Endothelial cell of umbilical vein (primary cell): ENCODE data around the gene ZNF423. TPM values are rescaled to one million over a fixed set of nuclear protein-coding genes. Genes with fewer than 3 reads are reported as not detected.

ENCODE experiments used
- BruUV-seq: library from RNA; stranded (reverse); fragments of 400-500 nt; replicated peaks from 2 replicates; lab custom pipeline; 2021; lab: Mats Ljungman, UMichigan
- CTCF ChIA-PET: fragments of 300-600, 350-600 bp; sonication (Branson Sonifier 250); formaldehyde crosslinking; loops from one replicate; lab custom pipeline; 2021; ENCODE audit warnings: antibody characterized with exemption, inconsistent platforms; lab: Charles Lee
- POLR2A ChIA-PET: fragments of 300-600, 350-600 bp; sonication (Branson Sonifier 250); formaldehyde crosslinking; loops from one replicate; lab custom pipeline; 2021; ENCODE audit warnings: antibody characterized with exemption, inconsistent platforms; lab: Charles Lee
- DNase-seq: peaks from one replicate; pipeline ENCODE4 v3.0.0-alpha.2; 2011; ENCODE audit warnings: low read depth, low spot score
- FAIRE-seq: peaks from 2 replicates; lab custom pipeline; 2011; peaks lifted over from hg19 to GRCh38; lab: Jason Lieb, UNC
- H2AFZ ChIP-seq: 2 replicates; pipeline ENCODE4 v1.6.0; 2012; ENCODE audit warnings: low read depth, low read length, control low read depth, inconsistent platforms
- H3K27ac ChIP-seq: 2 replicates; pipeline ENCODE4 v1.5.1; 2011; ENCODE audit warnings: low read depth, mild to moderate bottlenecking, control low read depth, low read length, moderate library complexity; ENCODE audit not compliant: insufficient read depth
- H3K27me3 ChIP-seq, 2 experiments: 2 replicates each; pipeline versions ENCODE4 v1.6.0 to v1.6.1; 2011; ENCODE audit warnings: low read length in 2 of 2, mixed read lengths in 1 of 2; ENCODE audit not compliant: control insufficient read depth in 2 of 2, insufficient read depth in 2 of 2
- H3K36me3 ChIP-seq, 2 experiments: 2 replicates in 1 of 2; 3 replicates in 1 of 2; pipeline ENCODE4 v1.5.1; 2011; ENCODE audit warnings: low read length in 2 of 2, mild to moderate bottlenecking in 1 of 2, moderate library complexity in 1 of 2; ENCODE audit not compliant: control insufficient read depth in 2 of 2, insufficient read depth in 2 of 2; ENCODE audit errors: extremely low read depth in 1 of 2
- H3K4me1 ChIP-seq: 3 replicates; pipeline ENCODE4 v1.5.1; 2011; ENCODE audit warnings: mild to moderate bottlenecking, low read length; ENCODE audit not compliant: control insufficient read depth, insufficient read depth; ENCODE audit errors: extremely low read depth
- H3K4me2 ChIP-seq: 2 replicates; pipeline ENCODE4 v1.6.1; 2011; ENCODE audit warnings: low read length, control low read depth, mixed read lengths; ENCODE audit not compliant: insufficient read depth
- H3K4me3 ChIP-seq, 3 experiments: fragments of 200-600 bp in 1 of 3; sonication (generic), shearing (Covaris generic) in 1 of 3; replicated peaks in 1 of 3; 2 replicates each; pipeline ENCODE4 v1.5.1; 2011 to 2016; ENCODE audit warnings: control low read depth in 3 of 3, low read length in 3 of 3, mild to moderate bottlenecking in 2 of 3, inconsistent platforms in 1 of 3, low read depth in 1 of 3, moderate library complexity in 1 of 3; ENCODE audit not compliant: insufficient read depth in 1 of 3
- H3K79me2 ChIP-seq: 2 replicates; pipeline ENCODE4 v1.6.0; 2012; ENCODE audit warnings: low read length, inconsistent platforms; ENCODE audit not compliant: control insufficient read depth, insufficient read depth
- H3K9ac ChIP-seq: replicated peaks from 2 replicates; pipeline ENCODE3; 2011; ENCODE audit warnings: low read length, control low read depth; ENCODE audit not compliant: insufficient read depth; ENCODE audit errors: extremely low read depth
- H3K9me1 ChIP-seq: replicated peaks from 3 replicates; pipeline ENCODE4 v1.6.0; 2011; ENCODE audit warnings: mild to moderate bottlenecking, low read length; ENCODE audit not compliant: control insufficient read depth, insufficient read depth; ENCODE audit errors: extremely low read depth
- H3K9me3 ChIP-seq: replicated peaks from 2 replicates; pipeline ENCODE4 v1.5.1; 2012; ENCODE audit warnings: low read length, inconsistent platforms; ENCODE audit not compliant: control insufficient read depth, insufficient read depth
- H4K20me1 ChIP-seq: replicated peaks from 2 replicates; pipeline ENCODE3; 2011; ENCODE audit warnings: mild to moderate bottlenecking, low read length; ENCODE audit not compliant: control insufficient read depth, insufficient read depth; ENCODE audit errors: extremely low read depth
- EZH2 ChIP-seq: IDR thresholded peaks from 2 replicates; pipeline ENCODE4 v1.6.1; 2012; ENCODE audit warnings: borderline replicate concordance, low read depth, mild to moderate bottlenecking, moderate library complexity, low read length, inconsistent platforms; ENCODE audit not compliant: severe bottlenecking
- FOS ChIP-seq: IDR thresholded peaks from 2 replicates; pipeline ENCODE4 v1.6.1; 2011; ENCODE audit warnings: mild to moderate bottlenecking, low read length, moderate library complexity, borderline replicate concordance; ENCODE audit not compliant: insufficient read depth
- GATA2 ChIP-seq: IDR thresholded peaks from 2 replicates; pipeline ENCODE4 v1.7.0; 2011; ENCODE audit warnings: low read depth, mild to moderate bottlenecking, moderate library complexity, mixed read lengths, low read length; ENCODE audit not compliant: insufficient read length, insufficient read depth
- JUN ChIP-seq: IDR thresholded peaks from 2 replicates; pipeline ENCODE4 v1.6.1; 2011; ENCODE audit warnings: borderline replicate concordance, low read depth; ENCODE audit not compliant: insufficient read length, insufficient read depth
- MAX ChIP-seq: IDR thresholded peaks from 2 replicates; pipeline ENCODE4 v1.6.1; 2011; ENCODE audit not compliant: insufficient read depth, insufficient read length
- MYC ChIP-seq: IDR thresholded peaks from one replicate; pipeline ENCODE4 v1.6.1; 2011; ENCODE audit warnings: mild to moderate bottlenecking, low read depth, low read length
- POLR2A ChIP-seq: IDR thresholded peaks from 2 replicates; pipeline ENCODE4 v1.6.1; 2012; ENCODE audit warnings: low read depth, mild to moderate bottlenecking, control low read depth, low read length
- POLR2AphosphoS5 ChIP-seq: IDR thresholded peaks from 2 replicates; pipeline ENCODE4 v1.6.1; 2012; ENCODE audit warnings: low read depth, mild to moderate bottlenecking, control low read depth, low read length, moderate library complexity; ENCODE audit not compliant: insufficient read depth
- dilution Hi-C: fragments of 300-500 bp; cut with MboI; formaldehyde crosslinking; loops from one replicate; pipeline ENCODE4 v1.15.0; 2019; ENCODE audit warnings: low sequenced_read_pairs; ENCODE audit not compliant: extremely low pct_ligation_motif_present
- intact Hi-C: fragments of 100-400 bp; cut with micrococcal nuclease; formaldehyde crosslinking; loops from one replicate; pipeline ENCODE4 v1.10.0; 2022
- polyA plus RNA-seq, 4 experiments: library from polyadenylated mRNA; depleted of rRNA in 3 of 4; stranded (reverse) in 3 of 4; unstranded in 1 of 4; fragments of >200 nt; gene quantifications; 2 replicates each; pipeline versions ENCODE4 v1.2.1 to v1.2.3, GENCODE V29; 2011 to 2012; ENCODE audit warnings: missing spikeins in 1 of 4
- total RNA-seq: library from RNA; stranded (reverse); gene quantifications from 2 replicates; pipeline ENCODE4 v1.2.3, GENCODE V29; 2021
- TF ChIP-seq, protein P1 (sequence below), 2 donors: IDR thresholded peaks; 1 replicate in 1 of 2; 2 replicates in 1 of 2; pipeline ENCODE4 v1.5.1; 2011; ENCODE audit warnings: low read length in 2 of 2, mild to moderate bottlenecking in 2 of 2, moderate library complexity in 2 of 2, control low read depth in 1 of 2, inconsistent platforms in 1 of 2, low read depth in 1 of 2; ENCODE audit not compliant: insufficient read depth in 1 of 2; ENCODE audit errors: extremely low read depth in 1 of 2

Gene ZNF423
- total and polyA plus RNA-seq, 2 donors (not counting 3 experiments of a cell fraction or from before 2014, with no cell fraction given): 2.2 to 8.1 TPM

DNA sequence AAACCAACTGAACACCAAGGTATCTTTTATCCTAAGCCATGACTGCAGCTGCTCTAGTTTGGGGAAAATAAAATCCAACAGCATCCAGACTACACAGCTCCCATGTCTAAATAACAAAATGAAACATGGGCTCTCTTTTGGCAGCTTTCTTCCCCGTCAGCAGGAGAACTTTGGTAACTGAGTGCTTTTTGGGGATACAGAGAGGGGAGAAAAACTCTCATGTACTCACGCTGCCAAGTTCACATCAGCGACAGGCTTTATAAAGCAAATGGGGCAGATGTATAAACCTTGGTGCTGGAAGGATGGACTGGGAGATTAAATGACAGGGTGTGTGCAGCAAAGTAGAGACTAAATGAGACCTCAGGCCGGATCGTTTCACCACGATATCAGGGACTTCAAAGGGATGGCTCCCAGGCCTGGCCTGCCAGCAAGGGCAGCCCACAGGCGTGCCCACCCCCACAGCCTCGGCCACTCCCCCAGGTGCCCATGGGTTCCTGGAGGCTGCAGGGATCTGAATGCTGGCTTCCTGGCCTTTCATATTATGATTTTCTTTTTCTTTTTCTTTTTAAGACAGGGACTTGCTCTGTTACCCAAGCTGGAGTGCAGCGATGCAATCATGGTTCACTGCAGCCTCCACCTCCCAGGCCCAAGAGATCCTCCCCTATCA lies 174.6 kb downstream of the ZNF423 start:
- CTCF ChIA-PET: no interaction called here
- TF ChIP-seq GATA2: no peak
- TF ChIP-seq FOS: no peak
- TF ChIP-seq EZH2: no peak
- no peak for TF ChIP-seq POLR2AphosphoS5
- no peak for TF ChIP-seq JUN
- TF ChIP-seq, protein P1, sequence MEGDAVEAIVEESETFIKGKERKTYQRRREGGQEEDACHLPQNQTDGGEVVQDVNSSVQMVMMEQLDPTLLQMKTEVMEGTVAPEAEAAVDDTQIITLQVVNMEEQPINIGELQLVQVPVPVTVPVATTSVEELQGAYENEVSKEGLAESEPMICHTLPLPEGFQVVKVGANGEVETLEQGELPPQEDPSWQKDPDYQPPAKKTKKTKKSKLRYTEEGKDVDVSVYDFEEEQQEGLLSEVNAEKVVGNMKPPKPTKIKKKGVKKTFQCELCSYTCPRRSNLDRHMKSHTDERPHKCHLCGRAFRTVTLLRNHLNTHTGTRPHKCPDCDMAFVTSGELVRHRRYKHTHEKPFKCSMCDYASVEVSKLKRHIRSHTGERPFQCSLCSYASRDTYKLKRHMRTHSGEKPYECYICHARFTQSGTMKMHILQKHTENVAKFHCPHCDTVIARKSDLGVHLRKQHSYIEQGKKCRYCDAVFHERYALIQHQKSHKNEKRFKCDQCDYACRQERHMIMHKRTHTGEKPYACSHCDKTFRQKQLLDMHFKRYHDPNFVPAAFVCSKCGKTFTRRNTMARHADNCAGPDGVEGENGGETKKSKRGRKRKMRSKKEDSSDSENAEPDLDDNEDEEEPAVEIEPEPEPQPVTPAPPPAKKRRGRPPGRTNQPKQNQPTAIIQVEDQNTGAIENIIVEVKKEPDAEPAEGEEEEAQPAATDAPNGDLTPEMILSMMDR (IDR thresholded peaks at IDR 0.05; ENCODE audit: extremely low read depth in 1 of 2, insufficient read depth in 1 of 2, low read depth in 1 of 2, low read length in 2 of 2): no peak
- TF ChIP-seq MAX: no peak
- no peak for TF ChIP-seq POLR2A
- no peak for TF ChIP-seq MYC
- dilution Hi-C loops (no loop called here), intact Hi-C loops (no loop called here)
- Histone ChIP-seq H3K27ac (no peak overlapping the region), H2AFZ (no peak overlapping the region), H3K9me1 (no peaks in the 10 kb centered on the region), H3K79me2 (no peaks in the 10 kb centered on the region), H3K4me1 (no peaks in the 10 kb centered on the region), H4K20me1 (no peaks in the 10 kb centered on the region), H3K4me3 (no peak overlapping the region), H3K4me2 (no peak overlapping the region), H3K9me3 (no peaks in the 10 kb centered on the region), H3K9ac (no peak overlapping the region), H3K36me3 (no peaks in the 10 kb centered on the region), H3K27me3 (no peaks in the 10 kb centered on the region)
- no peak for DNase-seq
- BruUV-seq: no TSS peak
- FAIRE-seq: no peak
- POLR2A ChIA-PET: no interaction called here
